ENCODE measurements around the gene PTPRT. TPM values are rescaled to one million over a fixed set of nuclear protein-coding genes. Genes with fewer than 3 reads are reported as not detected.

Gene PTPRT
- total and polyA plus RNA-seq, 2 experiments from 2014 or later = not detected

DNA sequence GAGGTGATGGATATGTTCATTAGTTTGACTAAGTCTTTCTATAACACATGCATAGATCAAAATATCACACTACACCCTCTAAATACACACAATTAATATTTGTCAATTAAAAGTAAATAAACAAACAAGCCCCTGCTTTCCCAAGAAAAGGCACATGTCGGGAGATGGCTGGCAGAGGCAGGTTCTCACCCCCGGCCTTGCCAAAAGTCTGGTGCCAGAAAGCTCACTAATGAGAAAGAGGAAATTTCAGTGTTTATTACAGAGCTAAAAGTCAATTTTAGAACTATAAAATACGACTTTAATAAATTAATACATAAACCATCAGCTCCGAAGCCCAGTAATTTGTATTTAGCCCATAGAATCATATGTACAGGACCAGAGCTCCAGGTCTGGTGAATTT is 404.7 kb downstream of the PTPRT start:
- no peaks in the 10 kb centered on the region for H3K4me1 Mint-ChIP-seq

More for the DNA sequence above, 404.7 kb downstream of the PTPRT start:
- Histone ChIP-seq H3K4me2 (no peak overlapping the region), H3K79me2 (replicated peaks; ENCODE audit: insufficient read depth) (no peaks in the 10 kb centered on the region), H3K27ac (ENCODE audit: low read depth) (no peak overlapping the region), H3F3A (replicated peaks; ENCODE audit: low read depth) (no peaks in the 10 kb centered on the region), H3K9me2 (ENCODE audit: insufficient read depth) (no peaks in the 10 kb centered on the region), H3K4me3 (no peak overlapping the region), H2AFZ (no peak overlapping the region), H3K27me3 (ENCODE audit: insufficient read depth) (no peaks in the 10 kb centered on the region), H3K36me3 (ENCODE audit: insufficient read depth) (no peaks in the 10 kb centered on the region), H4K20me1 (replicated peaks; ENCODE audit: insufficient read depth) (no peaks in the 10 kb centered on the region), H3K4me1 (ENCODE audit: insufficient read depth) (no peaks in the 10 kb centered on the region)
- H3K27me3 Mint-ChIP-seq (ENCODE audit: insufficient read depth, low read depth, poor library complexity) = peaks cover 5% of the 10 kb centered on the region
- H3K36me3 Mint-ChIP-seq (ENCODE audit: low read depth) = peaks cover 29% of the 10 kb centered on the region
- no peak overlapping the region for H3K27ac Mint-ChIP-seq
- no peak for DNase-seq (ENCODE audit: low spot score)
- ATAC-seq = no peak
- H3K4me3 Mint-ChIP-seq = no peak overlapping the region
- TF ChIP-seq, protein P1, sequence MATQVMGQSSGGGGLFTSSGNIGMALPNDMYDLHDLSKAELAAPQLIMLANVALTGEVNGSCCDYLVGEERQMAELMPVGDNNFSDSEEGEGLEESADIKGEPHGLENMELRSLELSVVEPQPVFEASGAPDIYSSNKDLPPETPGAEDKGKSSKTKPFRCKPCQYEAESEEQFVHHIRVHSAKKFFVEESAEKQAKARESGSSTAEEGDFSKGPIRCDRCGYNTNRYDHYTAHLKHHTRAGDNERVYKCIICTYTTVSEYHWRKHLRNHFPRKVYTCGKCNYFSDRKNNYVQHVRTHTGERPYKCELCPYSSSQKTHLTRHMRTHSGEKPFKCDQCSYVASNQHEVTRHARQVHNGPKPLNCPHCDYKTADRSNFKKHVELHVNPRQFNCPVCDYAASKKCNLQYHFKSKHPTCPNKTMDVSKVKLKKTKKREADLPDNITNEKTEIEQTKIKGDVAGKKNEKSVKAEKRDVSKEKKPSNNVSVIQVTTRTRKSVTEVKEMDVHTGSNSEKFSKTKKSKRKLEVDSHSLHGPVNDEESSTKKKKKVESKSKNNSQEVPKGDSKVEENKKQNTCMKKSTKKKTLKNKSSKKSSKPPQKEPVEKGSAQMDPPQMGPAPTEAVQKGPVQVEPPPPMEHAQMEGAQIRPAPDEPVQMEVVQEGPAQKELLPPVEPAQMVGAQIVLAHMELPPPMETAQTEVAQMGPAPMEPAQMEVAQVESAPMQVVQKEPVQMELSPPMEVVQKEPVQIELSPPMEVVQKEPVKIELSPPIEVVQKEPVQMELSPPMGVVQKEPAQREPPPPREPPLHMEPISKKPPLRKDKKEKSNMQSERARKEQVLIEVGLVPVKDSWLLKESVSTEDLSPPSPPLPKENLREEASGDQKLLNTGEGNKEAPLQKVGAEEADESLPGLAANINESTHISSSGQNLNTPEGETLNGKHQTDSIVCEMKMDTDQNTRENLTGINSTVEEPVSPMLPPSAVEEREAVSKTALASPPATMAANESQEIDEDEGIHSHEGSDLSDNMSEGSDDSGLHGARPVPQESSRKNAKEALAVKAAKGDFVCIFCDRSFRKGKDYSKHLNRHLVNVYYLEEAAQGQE (IDR thresholded peaks at IDR 0.05; ENCODE audit: unreplicated experiment) = no peak
- TF ChIP-seq POLR2AphosphoS5 (IDR thresholded peaks at IDR 0.05; ENCODE audit: low read depth) = no peak
- no peak for TF ChIP-seq STAT1 (IDR thresholded peaks at IDR 0.05; ENCODE audit: unreplicated experiment)
- TF ChIP-seq, protein P2, sequence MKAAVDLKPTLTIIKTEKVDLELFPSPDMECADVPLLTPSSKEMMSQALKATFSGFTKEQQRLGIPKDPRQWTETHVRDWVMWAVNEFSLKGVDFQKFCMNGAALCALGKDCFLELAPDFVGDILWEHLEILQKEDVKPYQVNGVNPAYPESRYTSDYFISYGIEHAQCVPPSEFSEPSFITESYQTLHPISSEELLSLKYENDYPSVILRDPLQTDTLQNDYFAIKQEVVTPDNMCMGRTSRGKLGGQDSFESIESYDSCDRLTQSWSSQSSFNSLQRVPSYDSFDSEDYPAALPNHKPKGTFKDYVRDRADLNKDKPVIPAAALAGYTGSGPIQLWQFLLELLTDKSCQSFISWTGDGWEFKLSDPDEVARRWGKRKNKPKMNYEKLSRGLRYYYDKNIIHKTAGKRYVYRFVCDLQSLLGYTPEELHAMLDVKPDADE (IDR thresholded peaks at IDR 0.05) = no peak
- no peak for TF ChIP-seq JUNB (IDR thresholded peaks at IDR 0.05; ENCODE audit: unreplicated experiment)
- no peak for TF ChIP-seq EZH2 (IDR thresholded peaks at IDR 0.05; ENCODE audit: low read depth, unreplicated experiment)
- no peak for TF ChIP-seq ZNF114 (CRISPR knock-in tag; IDR thresholded peaks at IDR 0.05)
- TF ChIP-seq CREB1 (CRISPR knock-in tag; IDR thresholded peaks at IDR 0.05; ENCODE audit: low read depth) = no peak
- TF ChIP-seq, protein P3, sequence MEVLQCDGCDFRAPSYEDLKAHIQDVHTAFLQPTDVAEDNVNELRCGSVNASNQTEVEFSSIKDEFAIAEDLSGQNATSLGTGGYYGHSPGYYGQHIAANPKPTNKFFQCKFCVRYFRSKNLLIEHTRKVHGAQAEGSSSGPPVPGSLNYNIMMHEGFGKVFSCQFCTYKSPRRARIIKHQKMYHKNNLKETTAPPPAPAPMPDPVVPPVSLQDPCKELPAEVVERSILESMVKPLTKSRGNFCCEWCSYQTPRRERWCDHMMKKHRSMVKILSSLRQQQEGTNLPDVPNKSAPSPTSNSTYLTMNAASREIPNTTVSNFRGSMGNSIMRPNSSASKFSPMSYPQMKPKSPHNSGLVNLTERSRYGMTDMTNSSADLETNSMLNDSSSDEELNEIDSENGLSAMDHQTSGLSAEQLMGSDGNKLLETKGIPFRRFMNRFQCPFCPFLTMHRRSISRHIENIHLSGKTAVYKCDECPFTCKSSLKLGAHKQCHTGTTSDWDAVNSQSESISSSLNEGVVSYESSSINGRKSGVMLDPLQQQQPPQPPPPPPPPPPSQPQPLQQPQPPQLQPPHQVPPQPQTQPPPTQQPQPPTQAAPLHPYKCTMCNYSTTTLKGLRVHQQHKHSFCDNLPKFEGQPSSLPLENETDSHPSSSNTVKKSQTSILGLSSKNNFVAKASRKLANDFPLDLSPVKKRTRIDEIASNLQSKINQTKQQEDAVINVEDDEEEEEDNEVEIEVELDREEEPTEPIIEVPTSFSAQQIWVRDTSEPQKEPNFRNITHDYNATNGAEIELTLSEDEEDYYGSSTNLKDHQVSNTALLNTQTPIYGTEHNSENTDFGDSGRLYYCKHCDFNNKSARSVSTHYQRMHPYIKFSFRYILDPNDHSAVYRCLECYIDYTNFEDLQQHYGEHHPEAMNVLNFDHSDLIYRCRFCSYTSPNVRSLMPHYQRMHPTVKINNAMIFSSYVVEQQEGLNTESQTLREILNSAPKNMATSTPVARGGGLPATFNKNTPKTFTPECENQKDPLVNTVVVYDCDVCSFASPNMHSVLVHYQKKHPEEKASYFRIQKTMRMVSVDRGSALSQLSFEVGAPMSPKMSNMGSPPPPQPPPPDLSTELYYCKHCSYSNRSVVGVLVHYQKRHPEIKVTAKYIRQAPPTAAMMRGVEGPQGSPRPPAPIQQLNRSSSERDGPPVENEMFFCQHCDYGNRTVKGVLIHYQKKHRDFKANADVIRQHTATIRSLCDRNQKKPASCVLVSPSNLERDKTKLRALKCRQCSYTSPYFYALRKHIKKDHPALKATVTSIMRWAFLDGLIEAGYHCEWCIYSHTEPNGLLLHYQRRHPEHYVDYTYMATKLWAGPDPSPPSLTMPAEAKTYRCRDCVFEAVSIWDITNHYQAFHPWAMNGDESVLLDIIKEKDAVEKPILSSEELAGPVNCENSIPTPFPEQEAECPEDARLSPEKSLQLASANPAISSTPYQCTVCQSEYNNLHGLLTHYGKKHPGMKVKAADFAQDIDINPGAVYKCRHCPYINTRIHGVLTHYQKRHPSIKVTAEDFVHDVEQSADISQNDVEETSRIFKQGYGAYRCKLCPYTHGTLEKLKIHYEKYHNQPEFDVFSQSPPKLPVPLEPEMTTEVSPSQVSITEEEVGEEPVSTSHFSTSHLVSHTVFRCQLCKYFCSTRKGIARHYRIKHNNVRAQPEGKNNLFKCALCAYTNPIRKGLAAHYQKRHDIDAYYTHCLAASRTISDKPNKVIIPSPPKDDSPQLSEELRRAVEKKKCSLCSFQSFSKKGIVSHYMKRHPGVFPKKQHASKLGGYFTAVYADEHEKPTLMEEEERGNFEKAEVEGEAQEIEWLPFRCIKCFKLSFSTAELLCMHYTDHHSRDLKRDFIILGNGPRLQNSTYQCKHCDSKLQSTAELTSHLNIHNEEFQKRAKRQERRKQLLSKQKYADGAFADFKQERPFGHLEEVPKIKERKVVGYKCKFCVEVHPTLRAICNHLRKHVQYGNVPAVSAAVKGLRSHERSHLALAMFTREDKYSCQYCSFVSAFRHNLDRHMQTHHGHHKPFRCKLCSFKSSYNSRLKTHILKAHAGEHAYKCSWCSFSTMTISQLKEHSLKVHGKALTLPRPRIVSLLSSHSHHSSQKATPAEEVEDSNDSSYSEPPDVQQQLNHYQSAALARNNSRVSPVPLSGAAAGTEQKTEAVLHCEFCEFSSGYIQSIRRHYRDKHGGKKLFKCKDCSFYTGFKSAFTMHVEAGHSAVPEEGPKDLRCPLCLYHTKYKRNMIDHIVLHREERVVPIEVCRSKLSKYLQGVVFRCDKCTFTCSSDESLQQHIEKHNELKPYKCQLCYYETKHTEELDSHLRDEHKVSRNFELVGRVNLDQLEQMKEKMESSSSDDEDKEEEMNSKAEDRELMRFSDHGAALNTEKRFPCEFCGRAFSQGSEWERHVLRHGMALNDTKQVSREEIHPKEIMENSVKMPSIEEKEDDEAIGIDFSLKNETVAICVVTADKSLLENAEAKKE (CRISPR knock-in tag; IDR thresholded peaks at IDR 0.05) = no peak
- TF ChIP-seq EZH2phosphoT487 (IDR thresholded peaks at IDR 0.05; ENCODE audit: unreplicated experiment) = no peak
- TF ChIP-seq, protein P4, sequence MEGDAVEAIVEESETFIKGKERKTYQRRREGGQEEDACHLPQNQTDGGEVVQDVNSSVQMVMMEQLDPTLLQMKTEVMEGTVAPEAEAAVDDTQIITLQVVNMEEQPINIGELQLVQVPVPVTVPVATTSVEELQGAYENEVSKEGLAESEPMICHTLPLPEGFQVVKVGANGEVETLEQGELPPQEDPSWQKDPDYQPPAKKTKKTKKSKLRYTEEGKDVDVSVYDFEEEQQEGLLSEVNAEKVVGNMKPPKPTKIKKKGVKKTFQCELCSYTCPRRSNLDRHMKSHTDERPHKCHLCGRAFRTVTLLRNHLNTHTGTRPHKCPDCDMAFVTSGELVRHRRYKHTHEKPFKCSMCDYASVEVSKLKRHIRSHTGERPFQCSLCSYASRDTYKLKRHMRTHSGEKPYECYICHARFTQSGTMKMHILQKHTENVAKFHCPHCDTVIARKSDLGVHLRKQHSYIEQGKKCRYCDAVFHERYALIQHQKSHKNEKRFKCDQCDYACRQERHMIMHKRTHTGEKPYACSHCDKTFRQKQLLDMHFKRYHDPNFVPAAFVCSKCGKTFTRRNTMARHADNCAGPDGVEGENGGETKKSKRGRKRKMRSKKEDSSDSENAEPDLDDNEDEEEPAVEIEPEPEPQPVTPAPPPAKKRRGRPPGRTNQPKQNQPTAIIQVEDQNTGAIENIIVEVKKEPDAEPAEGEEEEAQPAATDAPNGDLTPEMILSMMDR (conservative IDR thresholded peaks at IDR 0.05; ENCODE audit: low read depth in 2 of 2) = no peak
- no peak for TF ChIP-seq ZNF331 (CRISPR knock-in tag; IDR thresholded peaks at IDR 0.05; ENCODE audit: low read depth)
- TF ChIP-seq NANOG (IDR thresholded peaks at IDR 0.05; ENCODE audit: borderline replicate concordance) = no peak
- peaks cover 92% of the 10 kb centered on the region for H3K9me3 Mint-ChIP-seq
